Liver (tissue), 9 donors: ENCODE data around the gene ZSCAN10. TPM values are rescaled to one million over a fixed set of nuclear protein-coding genes. Genes with fewer than 3 reads are reported as not detected.

Experiments used
- DNase-seq: peaks from one replicate; pipeline ENCODE4 v3.0.0-alpha.2; 2017; ENCODE audit warnings: low spot score
- H3K27ac ChIP-seq, 2 donors: one replicate each; pipeline ENCODE4 v1.7.0; 2013; ENCODE audit warnings: inconsistent platforms in 2 of 2, low read length in 2 of 2, control low read depth in 1 of 2, low read depth in 1 of 2, mild to moderate bottlenecking in 1 of 2
- H3K27me3 ChIP-seq, 4 donors: one replicate each; pipeline versions ENCODE4 v1.6.1 to v1.7.0; 2013; ENCODE audit warnings: low read length in 3 of 4, inconsistent platforms in 1 of 4, mild to moderate bottlenecking in 1 of 4, moderate library complexity in 1 of 4; ENCODE audit not compliant: control insufficient read depth in 4 of 4, insufficient read depth in 4 of 4
- H3K36me3 ChIP-seq, 4 donors: one replicate each; pipeline versions ENCODE4 v1.6.1 to v1.7.0; 2013; ENCODE audit warnings: low read length in 3 of 4, mild to moderate bottlenecking in 3 of 4, low read depth in 1 of 4, moderate library complexity in 1 of 4; ENCODE audit not compliant: control insufficient read depth in 4 of 4, insufficient read depth in 3 of 4
- H3K4me1 ChIP-seq, 4 donors: one replicate each; pipeline versions ENCODE4 v1.6.1 to v1.7.0; 2013; ENCODE audit warnings: low read length in 3 of 4, mild to moderate bottlenecking in 3 of 4, moderate library complexity in 1 of 4; ENCODE audit not compliant: control insufficient read depth in 4 of 4, insufficient read depth in 4 of 4
- H3K4me3 ChIP-seq, 3 donors: one replicate each; pipeline versions ENCODE4 v1.6.1 to v1.7.0; 2013; ENCODE audit warnings: low read length in 3 of 3, control low read depth in 1 of 3, low read depth in 1 of 3, mild to moderate bottlenecking in 1 of 3
- H3K9ac ChIP-seq, 2 donors: one replicate each; pipeline ENCODE4 v1.7.0; 2013; ENCODE audit warnings: low read length in 2 of 2, mild to moderate bottlenecking in 2 of 2, moderate library complexity in 2 of 2, control low read depth in 1 of 2, low read depth in 1 of 2
- H3K9me3 ChIP-seq, 4 donors: one replicate each; pipeline versions ENCODE4 v1.6.1 to v1.7.0; 2013; ENCODE audit warnings: low read length in 3 of 4; ENCODE audit not compliant: control insufficient read depth in 4 of 4
- CTCF ChIP-seq: fragments of 150-350 bp; IDR thresholded peaks from 2 replicates; pipeline ENCODE4 v1.5.1; 2017; ENCODE audit warnings: improper control_type of control experiment, low read depth, low read length; ENCODE audit not compliant: missing input control
- EGR1 ChIP-seq, 2 donors: IDR thresholded peaks; 2 replicates each; pipeline ENCODE4 v1.6.1; 2016 to 2018; ENCODE audit warnings: antibody characterized with exemption in 2 of 2, low read depth in 2 of 2
- FOXA1 ChIP-seq: IDR thresholded peaks from 2 replicates; pipeline ENCODE4 v1.6.1; 2016; ENCODE audit warnings: antibody characterized with exemption
- HNF4A ChIP-seq, 2 donors: conservative IDR thresholded peaks; 2 replicates each; pipeline ENCODE4 v1.6.1; 2016; ENCODE audit warnings: antibody characterized with exemption in 2 of 2, mild to moderate bottlenecking in 2 of 2
- HNF4G ChIP-seq: IDR thresholded peaks from 2 replicates; pipeline ENCODE4 v1.6.1; 2016; ENCODE audit warnings: antibody characterized with exemption
- NR2F2 ChIP-seq: IDR thresholded peaks from 2 replicates; pipeline ENCODE4 v1.6.1; 2016; ENCODE audit warnings: antibody characterized with exemption
- RXRA ChIP-seq, 2 donors: IDR thresholded peaks; 2 replicates each; pipeline ENCODE4 v1.6.1; 2017 to 2018; ENCODE audit warnings: antibody characterized with exemption in 2 of 2, mild to moderate bottlenecking in 1 of 2
- SP1 ChIP-seq: IDR thresholded peaks from 2 replicates; pipeline ENCODE4 v1.6.1; 2018; ENCODE audit warnings: antibody characterized with exemption, mild to moderate bottlenecking
- TAF1 ChIP-seq: conservative IDR thresholded peaks from 2 replicates; pipeline ENCODE4 v1.6.1; 2016; ENCODE audit warnings: antibody characterized with exemption, mild to moderate bottlenecking
- YY1 ChIP-seq: IDR thresholded peaks from 2 replicates; pipeline ENCODE4 v1.6.1; 2016; ENCODE audit warnings: antibody characterized with exemption, mild to moderate bottlenecking
- WGBS: extraction: QIAGEN DNeasy Blood & Tissue Kit; methylation state at CpG from one replicate; pipeline ENCODE4 v1.1.7; 2013; 5-methylcytosine and 5-hydroxymethylcytosine counted together
- polyA plus RNA-seq, 2 donors: library from polyadenylated mRNA; stranded (reverse) in 1 of 2; unstranded in 1 of 2; fragments of 200-250 nt in 1 of 2; fragments of >200 nt in 1 of 2; fragmentation: Nextera tagmentation in 1 of 2; extraction: Ambion mirVana in 1 of 2; gene quantifications; one replicate each; pipeline versions ENCODE4 v1.2.1 to v1.2.3, GENCODE V29; 2013 to 2015
- total RNA-seq, 2 donors: library from RNA; depleted of rRNA; stranded (reverse); fragments of >200 nt; gene quantifications; one replicate each; pipeline ENCODE4 v1.2.3, GENCODE V29; 2014
- TF ChIP-seq, protein P1 (sequence below): IDR thresholded peaks from 2 replicates; pipeline ENCODE4 v1.6.1; 2016; ENCODE audit warnings: antibody characterized with exemption, mild to moderate bottlenecking
- TF ChIP-seq, protein P2 (sequence below): IDR thresholded peaks from 2 replicates; pipeline ENCODE4 v1.6.1; 2016; ENCODE audit warnings: antibody characterized with exemption
- TF ChIP-seq, protein P3 (sequence below): IDR thresholded peaks from 2 replicates; pipeline ENCODE4 v1.6.1; 2016; ENCODE audit warnings: antibody characterized with exemption
- donor health status: healthy.
- donor health status: healthy.
- donor health status: healthy.
- donor health status: healthy.
- donor health status: healthy.

ZSCAN10 gene
- total and polyA plus RNA-seq, 4 donors = not detected

GRCh38 chr16:3147046-3147756, 48.1 kb upstream of the ZSCAN10 start:
- WGBS = 91% methylated on average over 16 of the region's 16 CpGs
- no peak for DNase-seq
- H3K4me1 ChIP-seq = peaks cover 11 to 38% (median 25%) of the 10 kb centered on the region in 4 donors

More at GRCh38 chr16:3147046-3147756, 48.1 kb upstream of the ZSCAN10 start:
- Histone ChIP-seq H3K9me3 (no peaks in the 10 kb centered on the region), H3K9ac (no peak overlapping the region), H3K27me3 (no peaks in the 10 kb centered on the region), H3K4me3 (no peak overlapping the region), H3K27ac (no peak overlapping the region), H3K36me3 (peaks cover 0 to 3% (median 0%) of the 10 kb centered on the region in 4 donors)
- TF ChIP-seq HNF4G (no peak), EGR1 (IDR thresholded peaks at IDR 0.05; ENCODE audit: low read depth in 2 of 2) (no peak), NR2F2 (no peak), HNF4A (conservative IDR thresholded peaks at IDR 0.05) (no peak), CTCF (no peak), TAF1 (no peak), FOXA1 (no peak), YY1 (no peak), SP1 (no peak), RXRA (IDR thresholded peaks at IDR 0.05) (no peak)
- TF ChIP-seq, protein P1, sequence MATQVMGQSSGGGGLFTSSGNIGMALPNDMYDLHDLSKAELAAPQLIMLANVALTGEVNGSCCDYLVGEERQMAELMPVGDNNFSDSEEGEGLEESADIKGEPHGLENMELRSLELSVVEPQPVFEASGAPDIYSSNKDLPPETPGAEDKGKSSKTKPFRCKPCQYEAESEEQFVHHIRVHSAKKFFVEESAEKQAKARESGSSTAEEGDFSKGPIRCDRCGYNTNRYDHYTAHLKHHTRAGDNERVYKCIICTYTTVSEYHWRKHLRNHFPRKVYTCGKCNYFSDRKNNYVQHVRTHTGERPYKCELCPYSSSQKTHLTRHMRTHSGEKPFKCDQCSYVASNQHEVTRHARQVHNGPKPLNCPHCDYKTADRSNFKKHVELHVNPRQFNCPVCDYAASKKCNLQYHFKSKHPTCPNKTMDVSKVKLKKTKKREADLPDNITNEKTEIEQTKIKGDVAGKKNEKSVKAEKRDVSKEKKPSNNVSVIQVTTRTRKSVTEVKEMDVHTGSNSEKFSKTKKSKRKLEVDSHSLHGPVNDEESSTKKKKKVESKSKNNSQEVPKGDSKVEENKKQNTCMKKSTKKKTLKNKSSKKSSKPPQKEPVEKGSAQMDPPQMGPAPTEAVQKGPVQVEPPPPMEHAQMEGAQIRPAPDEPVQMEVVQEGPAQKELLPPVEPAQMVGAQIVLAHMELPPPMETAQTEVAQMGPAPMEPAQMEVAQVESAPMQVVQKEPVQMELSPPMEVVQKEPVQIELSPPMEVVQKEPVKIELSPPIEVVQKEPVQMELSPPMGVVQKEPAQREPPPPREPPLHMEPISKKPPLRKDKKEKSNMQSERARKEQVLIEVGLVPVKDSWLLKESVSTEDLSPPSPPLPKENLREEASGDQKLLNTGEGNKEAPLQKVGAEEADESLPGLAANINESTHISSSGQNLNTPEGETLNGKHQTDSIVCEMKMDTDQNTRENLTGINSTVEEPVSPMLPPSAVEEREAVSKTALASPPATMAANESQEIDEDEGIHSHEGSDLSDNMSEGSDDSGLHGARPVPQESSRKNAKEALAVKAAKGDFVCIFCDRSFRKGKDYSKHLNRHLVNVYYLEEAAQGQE = no peak
- TF ChIP-seq, protein P2, sequence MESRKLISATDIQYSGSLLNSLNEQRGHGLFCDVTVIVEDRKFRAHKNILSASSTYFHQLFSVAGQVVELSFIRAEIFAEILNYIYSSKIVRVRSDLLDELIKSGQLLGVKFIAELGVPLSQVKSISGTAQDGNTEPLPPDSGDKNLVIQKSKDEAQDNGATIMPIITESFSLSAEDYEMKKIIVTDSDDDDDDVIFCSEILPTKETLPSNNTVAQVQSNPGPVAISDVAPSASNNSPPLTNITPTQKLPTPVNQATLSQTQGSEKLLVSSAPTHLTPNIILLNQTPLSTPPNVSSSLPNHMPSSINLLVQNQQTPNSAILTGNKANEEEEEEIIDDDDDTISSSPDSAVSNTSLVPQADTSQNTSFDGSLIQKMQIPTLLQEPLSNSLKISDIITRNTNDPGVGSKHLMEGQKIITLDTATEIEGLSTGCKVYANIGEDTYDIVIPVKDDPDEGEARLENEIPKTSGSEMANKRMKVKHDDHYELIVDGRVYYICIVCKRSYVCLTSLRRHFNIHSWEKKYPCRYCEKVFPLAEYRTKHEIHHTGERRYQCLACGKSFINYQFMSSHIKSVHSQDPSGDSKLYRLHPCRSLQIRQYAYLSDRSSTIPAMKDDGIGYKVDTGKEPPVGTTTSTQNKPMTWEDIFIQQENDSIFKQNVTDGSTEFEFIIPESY = no peak
- TF ChIP-seq, protein P3, sequence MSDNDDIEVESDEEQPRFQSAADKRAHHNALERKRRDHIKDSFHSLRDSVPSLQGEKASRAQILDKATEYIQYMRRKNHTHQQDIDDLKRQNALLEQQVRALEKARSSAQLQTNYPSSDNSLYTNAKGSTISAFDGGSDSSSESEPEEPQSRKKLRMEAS = no peak
